Upper lobe of left lung (tissue), 6 donors: ENCODE results near the gene DISC1. TPM values are rescaled to one million over a fixed set of nuclear protein-coding genes. Genes with fewer than 3 reads are reported as not detected.
"Not testable (repeated sequence)": the region's sequence is repeated elsewhere in the genome, so short reads cannot be mapped to it uniquely, and the experiment has no call there.

ENCODE experiments used
- ATAC-seq, 2 donors: fragments of 200-7000 bp; cut with Tn5 transposase; one replicate each; pipeline ENCODE4 v1.9.1; 2022; ENCODE audit warnings: mild to moderate bottlenecking in 2 of 2, moderate library complexity in 2 of 2; ENCODE audit not compliant: low FRiP score in 2 of 2
- DNase-seq, 2 donors: peaks; one replicate each; pipeline ENCODE4 v3.0.0-alpha.2; 2019 to 2020
- H3K27ac ChIP-seq, 4 donors: fragments of 200-600 bp; sonication (generic); one replicate each; pipeline ENCODE4 v1.5.1; 2016 to 2019
- H3K27me3 ChIP-seq, 4 donors: fragments of 200-600 bp; sonication (generic); one replicate each; pipeline ENCODE4 v1.5.1; 2017 to 2019
- H3K36me3 ChIP-seq, 4 donors: fragments of 200-600 bp; sonication (generic); one replicate each; pipeline ENCODE4 v1.5.1; 2016 to 2019
- H3K4me1 ChIP-seq, 4 donors: fragments of 200-600 bp; sonication (generic); one replicate each; pipeline ENCODE4 v1.5.1; 2018 to 2019
- H3K4me3 ChIP-seq, 4 donors: fragments of 200-600 bp; sonication (generic); one replicate each; pipeline ENCODE4 v1.5.1; 2017 to 2019; ENCODE audit warnings: mild to moderate bottlenecking in 2 of 4, moderate library complexity in 1 of 4
- H3K9me3 ChIP-seq, 4 donors: fragments of 200-600 bp; sonication (generic); one replicate each; pipeline ENCODE4 v1.5.1; 2018 to 2019
- EP300 ChIP-seq, 4 donors: sonication (generic); formaldehyde crosslinking; IDR thresholded peaks; one replicate each; pipeline ENCODE4 v1.5.1; 2017; ENCODE audit warnings: antibody characterized with exemption in 4 of 4, control low read depth in 2 of 4
- POLR2A ChIP-seq, 4 donors: fragments of 450-650 bp; IDR thresholded peaks; one replicate each; pipeline ENCODE4 v1.5.1; 2016 to 2017; ENCODE audit warnings: antibody characterized with exemption in 4 of 4, mild to moderate bottlenecking in 2 of 4
- POLR2AphosphoS5 ChIP-seq, 2 donors: sonication (generic); formaldehyde crosslinking; IDR thresholded peaks; one replicate each; pipeline ENCODE4 v1.5.1; 2017; ENCODE audit warnings: antibody characterized with exemption in 2 of 2
- WGBS, 2 donors: methylation state at CpG; one replicate each; pipeline ENCODE4 v1.1.5; 2017 to 2018; 5-methylcytosine and 5-hydroxymethylcytosine counted together
- total RNA-seq, 6 donors: library from RNA; depleted of rRNA in 4 of 6; stranded (reverse); fragments of >200 nt in 4 of 6; gene quantifications; one replicate each; pipeline versions ENCODE4 v1.1.0 to v1.2.1, GENCODE V29; 2016 to 2021
- TF ChIP-seq, protein P1 (sequence below), 6 experiments: fragments of 450-650 bp in 4 of 6; fragments of 200-600 bp in 2 of 6; sonication (generic) in 2 of 6; IDR thresholded peaks; one replicate each; pipeline ENCODE4 v1.5.1; 2016 to 2019; ENCODE audit warnings: antibody characterized with exemption in 6 of 6
- donor health status: DM: no; HTN: no; CAD: no; lungs with moderate emphysema.
- donor health status: DM: no; HTN: yes; CAD: no; lungs with severe emphysema.

The DISC1 gene
- total RNA-seq, 6 donors from 2014 or later: 6.1 to 16.8 (median 10.5) TPM

DNA sequence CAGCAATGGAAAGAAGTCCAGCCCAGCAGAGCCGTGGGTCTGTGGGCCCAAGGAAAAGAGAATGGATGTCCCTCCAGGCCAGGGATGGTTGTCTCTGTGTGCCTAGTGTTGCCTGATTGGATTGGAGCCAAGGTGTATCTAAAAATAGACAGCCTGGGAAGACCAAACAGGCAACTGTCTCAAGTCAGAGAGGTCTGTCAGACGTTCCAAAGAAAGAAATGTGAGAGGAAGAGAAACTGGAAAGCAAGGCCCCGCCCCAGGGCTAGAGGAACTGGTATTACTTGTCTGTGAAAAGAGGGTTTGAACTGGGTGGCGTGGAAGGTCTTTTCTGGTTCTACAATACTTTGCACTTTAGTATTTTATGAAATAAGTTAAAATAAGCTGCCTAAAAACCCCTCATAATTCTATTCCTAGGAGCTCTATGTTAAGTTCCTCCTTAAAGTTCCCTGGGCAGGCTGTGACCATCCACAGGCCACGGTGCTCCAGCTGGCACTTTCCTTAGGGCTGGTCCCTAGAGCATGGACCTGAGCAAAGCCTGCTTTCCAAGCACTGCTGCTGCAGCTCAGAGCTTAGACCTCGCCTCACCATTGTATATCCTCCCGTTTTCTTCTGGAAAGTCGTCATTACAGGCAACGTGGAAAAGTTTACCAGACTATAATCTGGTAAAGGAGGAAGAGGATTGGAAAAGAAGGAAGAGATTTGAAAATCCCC lies 151.6 kb downstream of the DISC1 start:
- no peak overlapping the region for H3K4me3 ChIP-seq
- H3K27me3 ChIP-seq: no peaks in the 10 kb centered on the region
- 52 to 56% methylated on average over 9 of the region's 9 CpGs for WGBS, 2 donors
- DNase-seq (peak in 1 of 2 donors; percentile 37), ATAC-seq (peak; percentile 40 to 76)
- TF ChIP-seq EP300 (IDR thresholded peaks at IDR 0.05) (no peak), POLR2A (IDR thresholded peaks at IDR 0.05) (no peak), POLR2AphosphoS5 (IDR thresholded peaks at IDR 0.05) (no peak)
- TF ChIP-seq, protein P1, sequence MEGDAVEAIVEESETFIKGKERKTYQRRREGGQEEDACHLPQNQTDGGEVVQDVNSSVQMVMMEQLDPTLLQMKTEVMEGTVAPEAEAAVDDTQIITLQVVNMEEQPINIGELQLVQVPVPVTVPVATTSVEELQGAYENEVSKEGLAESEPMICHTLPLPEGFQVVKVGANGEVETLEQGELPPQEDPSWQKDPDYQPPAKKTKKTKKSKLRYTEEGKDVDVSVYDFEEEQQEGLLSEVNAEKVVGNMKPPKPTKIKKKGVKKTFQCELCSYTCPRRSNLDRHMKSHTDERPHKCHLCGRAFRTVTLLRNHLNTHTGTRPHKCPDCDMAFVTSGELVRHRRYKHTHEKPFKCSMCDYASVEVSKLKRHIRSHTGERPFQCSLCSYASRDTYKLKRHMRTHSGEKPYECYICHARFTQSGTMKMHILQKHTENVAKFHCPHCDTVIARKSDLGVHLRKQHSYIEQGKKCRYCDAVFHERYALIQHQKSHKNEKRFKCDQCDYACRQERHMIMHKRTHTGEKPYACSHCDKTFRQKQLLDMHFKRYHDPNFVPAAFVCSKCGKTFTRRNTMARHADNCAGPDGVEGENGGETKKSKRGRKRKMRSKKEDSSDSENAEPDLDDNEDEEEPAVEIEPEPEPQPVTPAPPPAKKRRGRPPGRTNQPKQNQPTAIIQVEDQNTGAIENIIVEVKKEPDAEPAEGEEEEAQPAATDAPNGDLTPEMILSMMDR (IDR thresholded peaks at IDR 0.05): no peak
- H3K4me1 ChIP-seq: peaks cover 7 to 32% (median 14%) of the 10 kb centered on the region in 4 donors
- H3K36me3 ChIP-seq: no peaks in the 10 kb centered on the region
- peak overlapping the region in 2 of 4 donors; percentile 21 to 54 for H3K27ac ChIP-seq
- no peaks in the 10 kb centered on the region for H3K9me3 ChIP-seq

DNA sequence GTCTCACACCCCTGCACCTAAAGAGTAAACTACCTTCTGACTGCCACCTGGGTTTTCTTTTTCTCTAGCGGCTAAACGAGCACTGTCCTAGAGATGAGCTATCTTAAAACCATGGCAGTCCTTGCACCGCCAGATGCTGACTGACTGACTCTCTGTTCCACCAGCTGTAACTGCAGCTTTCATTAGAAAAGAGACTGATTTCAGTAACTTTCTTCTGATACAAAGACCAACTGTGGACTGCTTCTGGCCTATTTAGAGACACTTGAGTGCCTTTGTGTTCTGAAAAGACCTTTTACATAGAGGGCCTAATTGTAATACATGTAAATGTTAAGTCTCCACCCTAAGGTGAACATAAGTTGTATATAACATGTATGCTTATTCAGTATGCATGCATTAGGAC lies 152.5 kb downstream of the DISC1 start:
- WGBS, 2 donors: 93 to 98% methylated on average over 3 of the region's 3 CpGs
- TF ChIP-seq POLR2A (IDR thresholded peaks at IDR 0.05): no peak
- no peak for TF ChIP-seq POLR2AphosphoS5 (IDR thresholded peaks at IDR 0.05)
- TF ChIP-seq EP300 (IDR thresholded peaks at IDR 0.05): no peak
- TF ChIP-seq, protein P1 (IDR thresholded peaks at IDR 0.05): no peak
- peaks cover 7 to 32% (median 14%) of the 10 kb centered on the region in 4 donors for H3K4me1 ChIP-seq
- no peak for DNase-seq
- H3K27me3 ChIP-seq: no peaks in the 10 kb centered on the region
- H3K36me3 ChIP-seq: no peaks in the 10 kb centered on the region
- H3K27ac ChIP-seq: no peak overlapping the region
- no peak for ATAC-seq
- no peak overlapping the region for H3K4me3 ChIP-seq
- H3K9me3 ChIP-seq: no peaks in the 10 kb centered on the region

DNA sequence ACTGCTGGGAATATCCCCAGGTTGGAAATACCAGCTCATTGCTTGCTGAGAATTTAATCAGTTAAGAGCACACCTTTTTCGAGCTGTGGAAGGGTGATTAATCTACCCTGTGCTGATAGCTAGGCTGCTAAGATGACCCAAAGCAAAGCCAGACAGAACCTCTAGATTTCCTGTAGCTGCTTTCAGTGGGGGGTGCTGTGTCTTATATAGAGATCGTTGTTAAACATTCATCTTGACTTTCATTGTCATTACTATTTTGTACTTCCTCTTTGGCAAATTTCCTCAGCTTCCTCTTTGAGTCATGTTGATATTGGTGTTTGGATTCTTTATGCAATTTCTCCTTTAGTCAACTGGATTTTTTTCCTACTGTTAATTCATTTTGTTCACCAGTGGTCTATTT lies 155.3 kb downstream of the DISC1 start:
- H3K27ac ChIP-seq: peak overlapping the region in 2 of 4 donors; percentile 23 to 54
- H3K4me1 ChIP-seq: peaks cover 7 to 32% (median 14%) of the 10 kb centered on the region in 4 donors
- no peaks in the 10 kb centered on the region for H3K9me3 ChIP-seq
- TF ChIP-seq, protein P1 (IDR thresholded peaks at IDR 0.05): no peak
- TF ChIP-seq EP300 (IDR thresholded peaks at IDR 0.05): no peak
- TF ChIP-seq POLR2A (IDR thresholded peaks at IDR 0.05): no peak
- TF ChIP-seq POLR2AphosphoS5 (IDR thresholded peaks at IDR 0.05): no peak
- peak in 1 of 2 donors; percentile 54 for ATAC-seq
- H3K36me3 ChIP-seq: no peaks in the 10 kb centered on the region
- 20 to 21% methylated on average over 2 of the region's 2 CpGs for WGBS, 2 donors
- DNase-seq: no peak
- H3K4me3 ChIP-seq: no peak overlapping the region
- H3K27me3 ChIP-seq: no peaks in the 10 kb centered on the region

DNA sequence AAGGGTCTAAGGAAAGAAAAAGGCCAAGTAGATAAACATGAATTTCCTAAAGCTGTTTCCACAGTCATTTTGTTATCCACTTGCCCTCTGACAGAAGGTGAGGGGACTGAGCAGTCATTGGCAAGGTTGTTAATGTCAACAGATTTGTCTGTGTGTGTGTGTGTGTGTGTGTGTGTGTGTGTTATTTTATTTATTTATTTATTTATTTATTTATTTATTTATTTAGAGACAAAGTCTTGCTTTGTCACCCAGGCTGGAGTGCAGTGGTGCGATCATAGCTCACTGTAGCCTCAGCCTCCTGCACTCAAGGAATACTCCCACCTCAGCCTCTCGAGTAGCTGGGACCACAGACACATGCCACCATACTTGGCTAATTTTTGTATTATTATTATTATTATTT lies 158.5 kb downstream of the DISC1 start:
- H3K36me3 ChIP-seq, H3K9me3 ChIP-seq, H3K27ac ChIP-seq, ATAC-seq, H3K4me1 ChIP-seq, DNase-seq, H3K4me3 ChIP-seq, H3K27me3 ChIP-seq: not testable (repeated sequence)
- 89 to 98% methylated on average over 2 of the region's 2 CpGs for WGBS, 2 donors

DNA sequence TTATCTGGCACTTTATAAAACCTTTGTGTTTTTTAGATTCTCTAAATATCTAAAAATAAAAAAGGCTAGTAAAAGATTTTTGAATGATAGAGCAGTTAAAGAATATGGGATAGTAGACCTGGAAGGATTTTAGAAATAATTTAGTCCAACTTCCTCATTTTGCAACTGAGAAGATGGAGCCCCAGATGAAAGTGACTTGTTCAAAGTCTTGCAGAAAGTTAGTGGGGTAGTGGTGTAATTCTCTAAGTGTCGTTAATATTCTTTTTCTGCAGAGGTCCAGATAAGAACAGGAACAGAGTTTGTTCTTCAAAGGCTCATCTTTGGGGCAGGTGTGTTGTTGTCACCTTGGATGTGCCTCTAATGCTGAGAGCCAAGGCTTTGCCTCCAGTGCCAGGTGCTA lies 159.5 kb downstream of the DISC1 start:
- ATAC-seq (no peak), DNase-seq (no peak)
- Histone ChIP-seq H3K27ac (no peak overlapping the region), H3K9me3 (no peaks in the 10 kb centered on the region), H3K36me3 (no peaks in the 10 kb centered on the region), H3K4me3 (no peak overlapping the region), H3K27me3 (no peaks in the 10 kb centered on the region), H3K4me1 (peaks cover 0 to 10% (median 8%) of the 10 kb centered on the region in 4 donors)
- 52 to 62% methylated on average over 1 of the region's 1 CpG for WGBS, 2 donors
- TF ChIP-seq EP300 (IDR thresholded peaks at IDR 0.05) (no peak), POLR2A (IDR thresholded peaks at IDR 0.05) (no peak), POLR2AphosphoS5 (IDR thresholded peaks at IDR 0.05) (no peak)
- TF ChIP-seq, protein P1 (IDR thresholded peaks at IDR 0.05): no peak
